Ramos (cell line): ENCODE results near the gene SPDYC.
"Not testable (repeated sequence)": the region's sequence is repeated elsewhere in the genome, so short reads cannot be mapped to it uniquely, and the experiment has no call there.

Experiments
- in situ Hi-C: fragments of 300-500 bp; cut with MboI; formaldehyde crosslinking; loops from one replicate; pipeline ENCODE4 v1.14.3; 2022; ENCODE audit warnings: low sequenced_read_pairs; ENCODE audit not compliant: unreplicated experiment

Gene SPDYC

GRCh38 chr11:65163684-65164083 lies 6.3 kb upstream of the SPDYC start:
- in situ Hi-C loops, result no loop called here

GRCh38 chr11:65165410-65166317 lies 4.4 kb upstream of the SPDYC start:
- in situ Hi-C loops, result no loop called here

GRCh38 chr11:65166893-65167292 lies 3.1 kb upstream of the SPDYC start:
- in situ Hi-C loops, result no loop called here

- in situ Hi-C loops, result no loop called here
Observed at GRCh38 chr11:65167656-65168055, 2.4 kb upstream of the SPDYC start.

- in situ Hi-C loops, result no loop called here
Observed at GRCh38 chr11:65169164-65169641, 830 bp upstream of the SPDYC start.

GRCh38 chr11:65172600-65172999 lies 2.6 kb downstream of the SPDYC start:
- in situ Hi-C loops, result no loop called here

GRCh38 chr11:65174571-65175010 lies 4.6 kb downstream of the SPDYC start:
- in situ Hi-C loops, result not testable (repeated sequence)

GRCh38 chr11:65180877-65181568 lies 11.0 kb downstream of the SPDYC start:
- in situ Hi-C loops, result loop anchor here (5.0 kb wide), 1 partner anchor 69 kb away; the partner anchor contains the start of gene TM7SF2

GRCh38 chr11:65181569-65182257 lies 11.7 kb downstream of the SPDYC start, which contains the start of gene CAPN1:
Gene CAPN1 (plus strand): TSS chr11:65181928. CDS start chr11:65182702, 774 bp downstream.
- in situ Hi-C loops, result loop anchor here (5.0 kb wide), 1 partner anchor 69 kb away; the partner anchor contains the start of gene TM7SF2

- in situ Hi-C loops, result loop anchor here (5.0 kb wide), 1 partner anchor 70 kb away; the partner anchor contains the start of gene TM7SF2
Observed at GRCh38 chr11:65182258-65183170, 12.5 kb downstream of the SPDYC start.

GRCh38 chr11:65183201-65183891 lies 13.3 kb downstream of the SPDYC start:
- in situ Hi-C loops, result loop anchor here (5.0 kb wide), 1 partner anchor 71 kb away; the partner anchor contains the start of gene TM7SF2

- in situ Hi-C loops, result loop anchor here (5.0 kb wide), 1 partner anchor 72 kb away; the partner anchor contains the start of gene TM7SF2
Observed at GRCh38 chr11:65184146-65184545, 14.1 kb downstream of the SPDYC start.

GRCh38 chr11:65185171-65185570 lies 15.1 kb downstream of the SPDYC start:
- in situ Hi-C loops, result no loop called here

GRCh38 chr11:65185869-65186341 lies 15.9 kb downstream of the SPDYC start:
- in situ Hi-C loops, result no loop called here

GRCh38 chr11:65186701-65187100 lies 16.7 kb downstream of the SPDYC start:
- in situ Hi-C loops, result no loop called here

GRCh38 chr11:65187146-65187675 lies 17.2 kb downstream of the SPDYC start:
- in situ Hi-C loops, result no loop called here

- in situ Hi-C loops, result no loop called here
Observed at GRCh38 chr11:65187971-65188461, 18.0 kb downstream of the SPDYC start.

- in situ Hi-C loops, result no loop called here
Observed at GRCh38 chr11:65188486-65188885, 18.5 kb downstream of the SPDYC start.
